K562 (cell line): ENCODE data around the gene FXYD4. TPM values are rescaled to one million over a fixed set of nuclear protein-coding genes. Genes with fewer than 3 reads are reported as not detected.

ENCODE experiments used
- CTBP1 ChIP-seq: fragments of 450-650 bp; IDR thresholded peaks from 2 replicates; pipeline ENCODE4 v1.6.1; 2016; ENCODE audit warnings: borderline replicate concordance
- ESRRA ChIP-seq: fragments of 450-650 bp; IDR thresholded peaks from 2 replicates; pipeline ENCODE4 v1.6.1; 2014; ENCODE audit warnings: low read depth, mild to moderate bottlenecking, moderate library complexity, borderline replicate concordance
- HDAC2 ChIP-seq: fragments of 450-650 bp; IDR thresholded peaks from 2 replicates; pipeline ENCODE4 v1.6.1; 2016; ENCODE audit warnings: mild to moderate bottlenecking
- HMG20B ChIP-seq: fragments of 250-450 bp; sonication (Bioruptor Pico); IDR thresholded peaks from 2 replicates; pipeline ENCODE4 v1.5.0; 2021; ENCODE audit warnings: mild to moderate bottlenecking
- JUN ChIP-seq, 2 experiments: sonication (generic) in 1 of 2; formaldehyde crosslinking in 1 of 2; IDR thresholded peaks; 2 replicates each; pipeline versions ENCODE4 v1.6.1 to v1.8.0; 2012 to 2022; ENCODE audit warnings: borderline replicate concordance in 2 of 2, mild to moderate bottlenecking in 2 of 2, improper control_type of control experiment in 1 of 2, low read depth in 1 of 2, low read length in 1 of 2, missing genetic modification reagents in 1 of 2
- MYC ChIP-seq, 2 experiments: fragments of 250-450 bp in 1 of 2; sonication (Bioruptor Pico) in 1 of 2; IDR thresholded peaks; 2 replicates each; pipeline versions ENCODE4 v1.5.1 to v1.6.1; 2012 to 2021; ENCODE audit warnings: low read depth in 2 of 2, borderline replicate concordance in 1 of 2, improper control_type of control experiment in 1 of 2, low read length in 1 of 2, mild to moderate bottlenecking in 1 of 2, moderate library complexity in 1 of 2
- NR2C2 ChIP-seq, 2 experiments: fragments of 200-800 bp in 1 of 2; sonication (Bioruptor generic) in 1 of 2; sonication (generic) in 1 of 2; formaldehyde crosslinking in 1 of 2; IDR thresholded peaks; 2 replicates each; pipeline versions ENCODE4 v1.6.1 to v1.8.0; 2016 to 2022; ENCODE audit warnings: mild to moderate bottlenecking in 1 of 2, missing compliant biosample characterization in 1 of 2, missing genetic modification characterization in 1 of 2, missing genetic modification reagents in 1 of 2
- NR2F6 ChIP-seq: fragments of 450-650 bp; formaldehyde crosslinking; IDR thresholded peaks from 2 replicates; pipeline ENCODE4 v1.4.0; 2020; ENCODE audit warnings: mild to moderate bottlenecking
- RHOXF2B ChIP-seq: fragments of 250-450 bp; sonication (Bioruptor Pico); conservative IDR thresholded peaks from 2 replicates; pipeline ENCODE4 v1.5.1; 2021
- SMARCE1 ChIP-seq: fragments of 450-650 bp; IDR thresholded peaks from 2 replicates; pipeline ENCODE4 v1.7.1; 2016; ENCODE audit warnings: mild to moderate bottlenecking
- STAG1 ChIP-seq: sonication (generic); formaldehyde crosslinking; IDR thresholded peaks from 2 replicates; pipeline ENCODE4 v1.5.0; 2020; ENCODE audit warnings: missing genetic modification reagents, borderline replicate concordance
- STAT5B ChIP-seq: fragments of 250-450 bp; sonication (Bioruptor Pico); IDR thresholded peaks from 2 replicates; pipeline ENCODE4 v1.8.0; 2021; ENCODE audit warnings: mild to moderate bottlenecking, inconsistent platforms
- TAF1 ChIP-seq: IDR thresholded peaks from 2 replicates; pipeline ENCODE4 v1.6.1; 2011; ENCODE audit warnings: mild to moderate bottlenecking, low read length, moderate library complexity; ENCODE audit not compliant: insufficient read depth, control insufficient read depth, severe bottlenecking; ENCODE audit errors: extremely low read depth
- UBTF ChIP-seq, 2 experiments: IDR thresholded peaks; 2 replicates each; pipeline ENCODE4 v1.6.1; 2012; ENCODE audit warnings: improper control_type of control experiment in 2 of 2, low read depth in 2 of 2, low read length in 2 of 2, borderline replicate concordance in 1 of 2
- ZNF140 ChIP-seq: fragments of 250-450 bp; sonication (Bioruptor Pico); IDR thresholded peaks from 2 replicates; pipeline ENCODE4 v1.8.0; 2021; ENCODE audit warnings: moderate library complexity, mild to moderate bottlenecking, inconsistent platforms
- ZNF551 ChIP-seq: fragments of 250-450 bp; sonication (Bioruptor Pico); IDR thresholded peaks from 2 replicates; pipeline ENCODE4 v1.5.0; 2021; ENCODE audit warnings: mild to moderate bottlenecking, moderate library complexity
- ZNF778 ChIP-seq: fragments of 450-650 bp; formaldehyde crosslinking; IDR thresholded peaks from 2 replicates; pipeline ENCODE4 v1.4.0; 2020; ENCODE audit warnings: mild to moderate bottlenecking, moderate library complexity
- polyA plus RNA-seq, 8 experiments: library from polyadenylated mRNA; depleted of rRNA in 4 of 8; stranded (reverse) in 5 of 8; unstranded in 3 of 8; fragments of >200 nt; fragmentation: Nextera tagmentation in 2 of 8; fragmentation: Illumina TruSeq in 1 of 8; extraction: Ambion mirVana in 2 of 8; extraction: Trizol in 1 of 8; gene quantifications; 2 replicates each; pipeline versions ENCODE4 v1.2.1 to v1.2.3, GENCODE V29; 2011 to 2014; ENCODE audit warnings: inconsistent platforms in 1 of 8, missing spikeins in 1 of 8
- total RNA-seq, 7 experiments: library from RNA; depleted of rRNA in 6 of 7; stranded (reverse); fragments of >200 nt in 6 of 7; fragmentation: Illumina TruSeq in 2 of 7; extraction: Trizol in 2 of 7; gene quantifications; 2 replicates each; pipeline versions ENCODE4 v1.2.1 to v1.2.3, GENCODE V29; 2011 to 2021; ENCODE audit warnings: low replicate concordance in 1 of 7
- TF ChIP-seq, protein P1 (sequence below): fragments of 450-650 bp; formaldehyde crosslinking; IDR thresholded peaks from 2 replicates; pipeline ENCODE4 v1.4.0; 2020; ENCODE audit warnings: mild to moderate bottlenecking, moderate library complexity
- TF ChIP-seq, protein P2 (sequence below), 2 experiments: fragments of 150-350 bp in 1 of 2; IDR thresholded peaks; 2 replicates each; pipeline ENCODE4 v1.6.1; 2012 to 2016; ENCODE audit warnings: low read depth in 2 of 2, low read length in 2 of 2, mild to moderate bottlenecking in 1 of 2, moderate library complexity in 1 of 2

Gene FXYD4
- total and polyA plus RNA-seq, 9 of the 15 experiments (the other 6 are each of a cell fraction or from before 2014, with no cell fraction given), result not detected

GRCh38 chr10:43380610-43381222, 9.3 kb downstream of the FXYD4 start (continued):
- no peak for TF ChIP-seq UBTF (IDR thresholded peaks at IDR 0.05; ENCODE audit: borderline replicate concordance in 1 of 2, low read depth in 2 of 2, low read length in 2 of 2)
- TF ChIP-seq JUN (IDR thresholded peaks at IDR 0.05; ENCODE audit: borderline replicate concordance, low read depth, low read length), result no peak
- TF ChIP-seq JUN (CRISPR knock-in tag; IDR thresholded peaks at IDR 0.05; ENCODE audit: borderline replicate concordance), result no peak
- peak; percentile 84; the same call in 1 of the 2 replicates for TF ChIP-seq RHOXF2B (CRISPR knock-in tag)
- no peak for TF ChIP-seq ZNF551
- TF ChIP-seq NR2C2 (CRISPR knock-in tag; IDR thresholded peaks at IDR 0.05), result no peak
- peak; percentile 66 for TF ChIP-seq NR2C2 (tag; IDR thresholded peaks at IDR 0.05)
- TF ChIP-seq HDAC2, result peak; percentile 91
- TF ChIP-seq, protein P1, sequence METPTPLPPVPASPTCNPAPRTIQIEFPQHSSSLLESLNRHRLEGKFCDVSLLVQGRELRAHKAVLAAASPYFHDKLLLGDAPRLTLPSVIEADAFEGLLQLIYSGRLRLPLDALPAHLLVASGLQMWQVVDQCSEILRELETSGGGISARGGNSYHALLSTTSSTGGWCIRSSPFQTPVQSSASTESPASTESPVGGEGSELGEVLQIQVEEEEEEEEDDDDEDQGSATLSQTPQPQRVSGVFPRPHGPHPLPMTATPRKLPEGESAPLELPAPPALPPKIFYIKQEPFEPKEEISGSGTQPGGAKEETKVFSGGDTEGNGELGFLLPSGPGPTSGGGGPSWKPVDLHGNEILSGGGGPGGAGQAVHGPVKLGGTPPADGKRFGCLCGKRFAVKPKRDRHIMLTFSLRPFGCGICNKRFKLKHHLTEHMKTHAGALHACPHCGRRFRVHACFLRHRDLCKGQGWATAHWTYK (CRISPR knock-in tag), result no peak
- TF ChIP-seq MYC (IDR thresholded peaks at IDR 0.05; ENCODE audit: low read depth, low read length), result peak; percentile 64
- TF ChIP-seq MYC (CRISPR knock-in tag; IDR thresholded peaks at IDR 0.05; ENCODE audit: borderline replicate concordance, low read depth), result no peak
- no peak for TF ChIP-seq ZNF778 (CRISPR knock-in tag)
- TF ChIP-seq CTBP1, result peak; percentile 96
- TF ChIP-seq TAF1, result no peak
- TF ChIP-seq HMG20B, result no peak
- TF ChIP-seq SMARCE1, result peak; percentile 75; the same call in 1 of the 2 replicates
- no peak for TF ChIP-seq NR2F6 (CRISPR knock-in tag)
- TF ChIP-seq ESRRA, result no peak; the same call in 1 of the 2 replicates
- TF ChIP-seq STAG1 (CRISPR knock-in tag), result no peak
- no peak for TF ChIP-seq STAT5B (CRISPR knock-in tag)
- TF ChIP-seq ZNF140, result no peak
- TF ChIP-seq, protein P2, sequence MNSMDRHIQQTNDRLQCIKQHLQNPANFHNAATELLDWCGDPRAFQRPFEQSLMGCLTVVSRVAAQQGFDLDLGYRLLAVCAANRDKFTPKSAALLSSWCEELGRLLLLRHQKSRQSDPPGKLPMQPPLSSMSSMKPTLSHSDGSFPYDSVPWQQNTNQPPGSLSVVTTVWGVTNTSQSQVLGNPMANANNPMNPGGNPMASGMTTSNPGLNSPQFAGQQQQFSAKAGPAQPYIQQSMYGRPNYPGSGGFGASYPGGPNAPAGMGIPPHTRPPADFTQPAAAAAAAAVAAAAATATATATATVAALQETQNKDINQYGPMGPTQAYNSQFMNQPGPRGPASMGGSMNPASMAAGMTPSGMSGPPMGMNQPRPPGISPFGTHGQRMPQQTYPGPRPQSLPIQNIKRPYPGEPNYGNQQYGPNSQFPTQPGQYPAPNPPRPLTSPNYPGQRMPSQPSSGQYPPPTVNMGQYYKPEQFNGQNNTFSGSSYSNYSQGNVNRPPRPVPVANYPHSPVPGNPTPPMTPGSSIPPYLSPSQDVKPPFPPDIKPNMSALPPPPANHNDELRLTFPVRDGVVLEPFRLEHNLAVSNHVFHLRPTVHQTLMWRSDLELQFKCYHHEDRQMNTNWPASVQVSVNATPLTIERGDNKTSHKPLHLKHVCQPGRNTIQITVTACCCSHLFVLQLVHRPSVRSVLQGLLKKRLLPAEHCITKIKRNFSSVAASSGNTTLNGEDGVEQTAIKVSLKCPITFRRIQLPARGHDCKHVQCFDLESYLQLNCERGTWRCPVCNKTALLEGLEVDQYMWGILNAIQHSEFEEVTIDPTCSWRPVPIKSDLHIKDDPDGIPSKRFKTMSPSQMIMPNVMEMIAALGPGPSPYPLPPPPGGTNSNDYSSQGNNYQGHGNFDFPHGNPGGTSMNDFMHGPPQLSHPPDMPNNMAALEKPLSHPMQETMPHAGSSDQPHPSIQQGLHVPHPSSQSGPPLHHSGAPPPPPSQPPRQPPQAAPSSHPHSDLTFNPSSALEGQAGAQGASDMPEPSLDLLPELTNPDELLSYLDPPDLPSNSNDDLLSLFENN (IDR thresholded peaks at IDR 0.05; ENCODE audit: low read depth in 2 of 2, low read length in 2 of 2), result no peak; a peak in 1 of 4 replicates
